Ecto neural progenitor cell (in vitro differentiated cells): Measurements from ENCODE around the gene CBFA2T3.
"Not testable (repeated sequence)": the region's sequence is repeated elsewhere in the genome, so short reads cannot be mapped to it uniquely, and the experiment has no call there.

Experiments
- DNase-seq: peaks from one replicate; pipeline ENCODE4 v3.0.0-alpha.2; 2018; ENCODE audit warnings: low spot score

CBFA2T3 gene

GRCh38 chr16:88922826-88923410, 54.1 kb downstream of the CBFA2T3 start:
- no peak for DNase-seq

DNA sequence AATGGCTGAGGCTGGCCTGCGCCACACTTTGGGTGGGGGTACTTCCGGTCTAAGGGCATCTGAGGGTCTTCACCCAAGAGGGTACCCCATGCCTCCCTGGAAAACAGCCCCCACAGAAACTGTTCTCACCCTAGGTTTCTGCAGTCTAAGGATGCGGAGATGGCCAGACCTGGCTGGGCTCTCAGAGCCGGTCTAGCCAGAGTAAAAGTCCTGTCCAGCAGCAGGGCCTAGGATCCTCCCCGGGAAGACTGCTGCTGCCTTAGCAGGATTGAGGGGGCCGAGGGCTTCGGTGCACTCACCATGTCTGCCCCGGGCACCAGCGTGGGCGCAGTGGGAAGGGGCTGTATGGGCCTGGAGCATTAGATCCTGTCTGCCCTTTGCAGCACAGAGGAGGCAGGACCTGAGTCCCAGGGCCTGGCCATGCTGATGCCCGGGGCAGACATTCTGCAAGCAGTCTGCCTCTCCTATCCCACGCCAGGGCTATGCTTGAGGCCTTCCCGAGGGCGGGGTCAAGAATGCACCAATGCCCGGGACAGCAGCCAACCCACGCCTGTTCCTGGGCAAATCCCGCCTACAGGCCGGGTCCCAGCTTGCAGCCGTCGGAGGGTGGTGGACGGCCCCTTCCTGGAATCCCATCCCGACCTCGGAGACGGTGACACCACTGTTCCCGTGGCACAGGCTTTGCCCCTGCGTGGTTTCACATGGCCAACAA, 54.7 kb downstream of the CBFA2T3 start:
- DNase-seq: no peak

- DNase-seq: no peak
Observed at GRCh38 chr16:88921591-88921990, 55.4 kb downstream of the CBFA2T3 start.

DNA sequence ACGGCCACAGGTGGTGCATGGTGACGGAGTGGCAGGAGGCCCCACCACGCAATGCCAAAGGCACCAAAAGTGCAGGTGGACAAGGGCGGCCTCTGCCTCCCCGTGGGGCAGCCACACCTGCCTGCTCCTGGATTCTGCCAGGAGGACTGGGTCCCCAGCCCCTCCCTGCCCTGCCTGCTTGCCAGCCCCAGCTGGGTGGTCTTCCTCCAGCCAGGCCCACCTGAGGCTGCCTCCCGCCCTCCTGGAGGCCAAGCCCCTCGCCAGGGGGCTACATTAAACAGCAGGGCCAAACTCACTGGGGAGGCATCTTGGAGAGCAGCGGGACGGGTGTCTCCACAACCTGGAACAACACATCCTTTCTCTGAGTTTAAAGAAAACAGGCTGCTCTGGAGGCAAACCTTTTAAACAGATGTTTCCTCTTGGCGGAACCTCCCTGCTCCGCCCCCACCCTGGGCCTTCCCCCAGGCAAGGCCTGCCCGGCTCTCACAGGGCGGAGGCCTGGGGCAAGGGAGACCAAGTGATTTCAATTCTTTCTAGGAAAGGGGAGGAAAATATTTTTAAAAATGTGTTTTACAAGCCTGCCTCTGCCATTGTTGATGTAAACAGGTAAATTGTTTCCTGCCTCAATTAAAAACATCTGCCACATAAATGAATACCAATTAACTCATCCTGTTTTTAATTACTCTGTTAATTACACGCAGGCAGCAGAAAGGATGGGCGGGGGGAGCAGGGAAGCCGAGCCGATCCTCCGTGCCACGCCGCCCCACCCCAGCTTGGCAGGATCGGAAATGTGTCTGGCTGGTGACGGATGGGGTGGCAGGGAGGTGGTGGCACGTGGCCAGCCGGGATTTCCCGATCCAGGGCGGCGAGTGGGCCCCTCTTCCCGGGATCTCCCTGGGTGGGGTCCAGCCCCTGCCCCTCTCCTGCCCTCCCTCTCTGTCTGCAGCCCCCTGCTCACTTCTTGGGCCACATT, 56.1 kb downstream of the CBFA2T3 start:
- no peak for DNase-seq

GRCh38 chr16:88919936-88920335, 57.1 kb downstream of the CBFA2T3 start:
- no peak for DNase-seq

DNA sequence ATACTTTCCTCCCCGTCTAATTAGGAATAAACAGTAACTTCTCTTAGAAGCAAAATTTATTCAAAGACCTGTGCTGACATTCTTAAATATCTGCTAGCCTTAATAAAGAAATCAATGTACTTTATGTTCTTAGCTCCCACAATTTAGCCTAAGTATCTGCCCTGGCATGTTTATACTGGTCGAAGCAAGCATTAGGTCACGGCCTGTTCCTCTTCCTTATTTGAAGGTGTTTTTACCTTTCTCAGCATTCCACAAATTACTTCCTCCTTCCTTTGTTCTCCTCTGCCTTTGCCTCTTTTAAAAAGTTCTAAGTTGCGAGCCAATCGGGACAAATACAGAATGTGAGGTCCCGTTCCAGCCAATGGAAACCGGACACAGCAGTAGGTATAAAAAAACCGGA, 58.1 kb downstream of the CBFA2T3 start:
- DNase-seq: not testable (repeated sequence)

GRCh38 chr16:88917915-88918627, 58.9 kb downstream of the CBFA2T3 start:
- no peak for DNase-seq

DNA sequence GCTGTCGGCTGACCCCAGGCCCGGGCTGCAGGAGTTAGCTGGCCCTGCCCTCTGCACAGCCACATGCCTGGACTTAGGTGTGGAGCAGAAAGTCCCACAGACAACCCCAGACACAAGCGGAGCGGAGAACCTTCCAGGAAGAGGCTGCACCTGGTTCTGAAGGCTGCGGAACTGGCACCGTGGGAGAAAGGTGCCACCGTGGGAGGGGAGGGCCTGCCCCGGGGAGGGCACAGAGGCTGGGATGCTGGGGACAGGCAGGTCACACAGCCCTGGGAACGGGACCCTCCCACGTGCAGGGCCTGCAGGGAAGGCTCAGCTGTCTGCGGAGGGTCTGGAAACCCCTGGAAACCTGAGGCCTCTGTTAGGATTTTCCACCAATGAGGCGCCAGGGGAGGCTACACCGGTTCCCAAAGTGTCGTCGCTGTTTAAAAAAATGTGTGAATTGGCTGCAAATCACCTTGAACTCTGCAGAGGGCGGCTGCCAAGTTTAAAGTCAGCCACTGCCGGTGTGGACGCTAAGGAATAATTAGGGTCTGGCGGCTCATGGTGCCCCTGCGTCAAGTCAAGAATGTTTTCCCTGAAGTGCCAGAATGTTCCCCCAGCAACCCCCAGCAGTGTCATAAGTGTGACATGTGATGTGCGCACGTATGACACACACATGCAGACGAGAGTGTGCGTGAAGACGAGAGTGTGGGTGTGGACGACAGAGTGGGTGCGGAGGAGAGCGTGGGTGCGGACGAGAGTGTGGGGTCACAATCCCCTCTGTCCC, 59.7 kb downstream of the CBFA2T3 start:
- DNase-seq: no peak

GRCh38 chr16:88915639-88916327, 61.2 kb downstream of the CBFA2T3 start:
- no peak for DNase-seq

DNA sequence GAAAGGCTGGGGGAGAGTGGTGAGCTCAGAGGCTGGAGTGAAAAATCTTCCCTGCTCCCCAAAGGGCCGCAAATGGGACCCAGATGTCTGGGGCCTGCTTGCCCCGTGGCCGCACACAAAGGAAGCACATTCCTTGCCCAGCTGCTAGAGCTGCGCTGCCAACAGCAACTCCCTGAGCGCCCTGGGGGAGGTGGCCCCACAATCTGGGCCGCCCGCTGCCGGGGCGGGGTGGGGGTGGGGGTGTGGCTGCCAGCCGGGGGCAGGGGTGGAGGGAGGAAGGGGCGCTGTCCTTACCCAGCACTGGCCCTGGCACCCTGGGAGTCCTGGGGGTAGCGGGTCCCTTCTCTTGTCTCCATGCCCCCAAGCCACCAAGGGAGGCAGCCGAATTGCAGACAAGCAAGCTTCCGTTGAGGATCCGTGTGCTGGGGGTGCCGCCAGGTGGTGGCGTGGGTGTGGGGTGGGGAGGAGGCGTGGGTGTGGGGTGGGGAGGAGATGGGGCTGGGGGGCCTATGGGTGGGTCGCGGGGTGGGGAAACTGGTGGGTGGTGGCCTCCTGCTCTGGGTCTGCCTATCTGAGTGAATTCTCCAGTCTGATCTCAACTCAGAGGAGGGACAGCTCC, 62.1 kb downstream of the CBFA2T3 start:
- no peak for DNase-seq

GRCh38 chr16:88913870-88914269, 63.1 kb downstream of the CBFA2T3 start:
- no peak for DNase-seq

- DNase-seq: no peak
Observed at GRCh38 chr16:88913001-88913612, 63.9 kb downstream of the CBFA2T3 start.

DNA sequence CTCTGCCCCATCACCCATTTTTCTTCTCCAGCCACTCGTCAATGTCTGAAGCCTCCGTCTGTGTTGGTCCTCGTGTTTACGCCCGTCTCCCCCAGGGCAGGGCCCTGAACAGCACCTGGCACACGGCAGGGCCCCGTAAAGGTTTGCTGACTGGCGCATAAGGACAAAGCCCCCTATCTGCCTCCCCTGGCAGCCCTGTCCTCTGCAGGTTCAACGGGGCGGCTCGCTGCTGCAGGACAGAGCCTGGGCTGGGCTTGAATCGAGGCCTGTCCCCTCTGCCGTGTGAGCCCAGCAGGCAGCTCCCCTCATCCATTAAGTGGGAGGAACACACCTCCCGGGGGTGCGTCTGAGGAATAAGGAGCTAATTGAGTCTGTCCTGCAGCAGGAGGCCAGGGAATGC, 64.5 kb downstream of the CBFA2T3 start:
- no peak for DNase-seq

GRCh38 chr16:88911946-88912310, 65.1 kb downstream of the CBFA2T3 start:
- no peak for DNase-seq

DNA sequence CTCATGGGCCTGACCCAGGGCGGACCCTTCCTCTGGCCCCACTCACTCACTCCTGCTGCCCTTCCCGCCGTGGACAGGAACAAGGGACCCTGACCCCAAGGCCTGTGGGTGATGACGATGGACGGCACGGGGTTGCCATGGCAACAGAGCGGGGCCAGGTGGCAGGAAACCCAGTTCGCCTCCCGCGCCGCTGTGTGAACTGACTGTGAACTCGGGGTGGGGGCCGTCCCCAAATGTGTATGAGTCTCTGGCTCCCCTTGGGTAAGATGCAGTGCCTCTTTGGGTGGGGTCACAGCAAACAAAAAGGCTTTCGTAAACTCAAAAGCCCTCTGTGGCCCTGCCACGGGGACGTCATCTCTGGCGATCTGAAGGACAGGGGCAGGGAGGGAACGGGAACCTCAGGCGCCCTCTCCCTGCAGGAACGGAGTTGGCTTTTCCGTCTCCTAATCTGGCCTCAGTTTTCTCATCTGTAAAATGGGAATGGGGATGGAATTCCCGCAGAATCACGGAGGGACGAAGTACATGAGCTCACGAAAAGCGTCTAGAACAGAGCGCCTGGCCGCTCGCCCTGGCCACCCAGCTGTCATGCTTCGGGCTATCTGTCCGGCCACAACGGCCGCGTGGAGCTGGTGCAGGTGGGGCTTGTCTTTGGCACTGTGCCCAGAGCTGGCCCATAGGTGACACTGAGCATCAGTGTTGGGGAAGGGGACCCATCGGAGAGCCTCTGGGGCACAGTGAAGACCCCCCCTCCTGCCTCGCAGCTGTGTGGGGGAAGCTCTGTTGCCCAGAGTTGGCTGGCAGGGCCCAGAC, 65.7 kb downstream of the CBFA2T3 start:
- DNase-seq: no peak

- DNase-seq: no peak
Observed at GRCh38 chr16:88910284-88911135, 66.5 kb downstream of the CBFA2T3 start.

- DNase-seq: no peak
Observed at GRCh38 chr16:88909431-88910210, 67.4 kb downstream of the CBFA2T3 start.
